Neural cell (in vitro differentiated cells): ENCODE results near the gene SH3PXD2A. TPM values are rescaled to one million over a fixed set of nuclear protein-coding genes. Genes with fewer than 3 reads are reported as not detected.

Experiments
- H2AFZ ChIP-seq: fragments of 200-600, 300-800 bp; sonication (generic), shearing (Covaris generic); 2 replicates; pipeline ENCODE4 v1.6.0; 2014; ENCODE audit warnings: low read depth, mild to moderate bottlenecking, antibody characterized with exemption, low read length, moderate library complexity
- H3F3A ChIP-seq: fragments of 200-600 bp; shearing (Covaris generic); 2 replicates; pipeline ENCODE4 v1.6.1; 2016; ENCODE audit warnings: mild to moderate bottlenecking, moderate library complexity, mixed read lengths, antibody characterized with exemption, low read length; ENCODE audit not compliant: insufficient read depth, poor library complexity, severe bottlenecking
- H3K27ac ChIP-seq: fragments of 200-600, 300-800 bp; sonication (generic), shearing (Covaris generic); 2 replicates; pipeline ENCODE4 v1.5.1; 2014; ENCODE audit warnings: mild to moderate bottlenecking, low read length, moderate library complexity
- H3K27me3 ChIP-seq: fragments of 300-800, 200-600 bp; sonication (generic), shearing (Covaris generic); 2 replicates; pipeline ENCODE4 v1.6.0; 2014; ENCODE audit warnings: mild to moderate bottlenecking, low read depth, low read length, moderate library complexity; ENCODE audit not compliant: insufficient read depth
- H3K36me3 ChIP-seq: fragments of 300-800, 200-600 bp; sonication (generic), shearing (Covaris generic); 2 replicates; pipeline ENCODE4 v1.5.1; 2014; ENCODE audit warnings: mild to moderate bottlenecking, antibody characterized with exemption, low read length, moderate library complexity; ENCODE audit not compliant: insufficient read depth
- H3K4me2 ChIP-seq: fragments of 300-800, 200-600 bp; sonication (generic), shearing (Covaris generic); 2 replicates; pipeline ENCODE4 v1.6.0; 2014; ENCODE audit warnings: mild to moderate bottlenecking, low read length
- H3K4me3 ChIP-seq: fragments of 300-800, 200-600 bp; sonication (generic), shearing (Covaris generic); 2 replicates; pipeline ENCODE4 v1.5.1; 2014; ENCODE audit warnings: mild to moderate bottlenecking, low read length, moderate library complexity
- H3K79me2 ChIP-seq: fragments of 200-600 bp; shearing (Covaris generic); replicated peaks from 2 replicates; pipeline ENCODE4 v1.6.0; 2014; ENCODE audit warnings: mild to moderate bottlenecking, low read length, moderate library complexity; ENCODE audit not compliant: insufficient read depth
- H3K9ac ChIP-seq: fragments of 300-800, 200-600 bp; sonication (generic), shearing (Covaris generic); 2 replicates; pipeline ENCODE4 v1.6.1; 2016; ENCODE audit warnings: mild to moderate bottlenecking, low read length, mixed read lengths
- H3K9me2 ChIP-seq: fragments of 200-600 bp; shearing (Covaris generic); 2 replicates; pipeline ENCODE4 v1.6.1; 2016; ENCODE audit warnings: mild to moderate bottlenecking, low read length, mixed read lengths; ENCODE audit not compliant: insufficient read depth
- H3K9me3 ChIP-seq: fragments of 200-600, 300-800 bp; sonication (generic), shearing (Covaris generic); 2 replicates; pipeline ENCODE4 v1.6.1; 2016; ENCODE audit warnings: mild to moderate bottlenecking, mixed run types, low read length, moderate library complexity, mixed read lengths
- H4K20me1 ChIP-seq: fragments of 200-600 bp; shearing (Covaris generic); 2 replicates; pipeline ENCODE4 v1.6.1; 2016; ENCODE audit warnings: mild to moderate bottlenecking, mixed run types; ENCODE audit not compliant: insufficient read depth
- EP300 ChIP-seq: fragments of 450-650 bp; conservative IDR thresholded peaks from 2 replicates; pipeline ENCODE4 v1.6.1; 2014; ENCODE audit warnings: antibody characterized with exemption, mild to moderate bottlenecking, moderate library complexity; ENCODE audit not compliant: poor library complexity, severe bottlenecking
- EZH2 ChIP-seq: fragments of 200-600, 300-800 bp; shearing (Covaris generic), sonication (generic); IDR thresholded peaks from 2 replicates; pipeline ENCODE4 v1.6.1; 2014; ENCODE audit warnings: antibody characterized with exemption, low read length, borderline replicate concordance, mild to moderate bottlenecking; ENCODE audit not compliant: insufficient read depth, poor library complexity, severe bottlenecking
- MXI1 ChIP-seq: fragments of 450-650 bp; conservative IDR thresholded peaks from 2 replicates; pipeline ENCODE4 v1.6.1; 2014; ENCODE audit warnings: antibody characterized with exemption, mild to moderate bottlenecking; ENCODE audit not compliant: poor library complexity, severe bottlenecking
- POLR2AphosphoS5 ChIP-seq: IDR thresholded peaks from 2 replicates; pipeline ENCODE4 v1.6.1; 2012
- RAD21 ChIP-seq: fragments of 450-650 bp; conservative IDR thresholded peaks from 2 replicates; pipeline ENCODE4 v1.6.1; 2014; ENCODE audit warnings: antibody characterized with exemption, mild to moderate bottlenecking, moderate library complexity
- REST ChIP-seq: IDR thresholded peaks from 2 replicates; pipeline ENCODE4 v1.6.1; 2012; ENCODE audit warnings: borderline replicate concordance
- SMC3 ChIP-seq: fragments of 450-650 bp; conservative IDR thresholded peaks from 2 replicates; pipeline ENCODE4 v1.6.1; 2014; ENCODE audit warnings: antibody characterized with exemption, mild to moderate bottlenecking, moderate library complexity; ENCODE audit not compliant: poor library complexity
- TAF1 ChIP-seq: IDR thresholded peaks from 2 replicates; pipeline ENCODE4 v1.6.1; 2012; ENCODE audit warnings: low read depth
- polyA plus RNA-seq: library from polyadenylated mRNA; depleted of rRNA; stranded (reverse); fragments of >200 nt; gene quantifications from 2 replicates; pipeline ENCODE4 v1.2.3, GENCODE V29; 2014
- TF ChIP-seq, protein P1 (sequence below): fragments of 450-650 bp; IDR thresholded peaks from 2 replicates; pipeline ENCODE4 v1.5.1; 2014; ENCODE audit warnings: antibody characterized with exemption, mild to moderate bottlenecking, moderate library complexity; ENCODE audit not compliant: poor library complexity, severe bottlenecking

The SH3PXD2A gene
- polyA plus RNA-seq, 1 donor from 2014 or later = 5.2 TPM

DNA sequence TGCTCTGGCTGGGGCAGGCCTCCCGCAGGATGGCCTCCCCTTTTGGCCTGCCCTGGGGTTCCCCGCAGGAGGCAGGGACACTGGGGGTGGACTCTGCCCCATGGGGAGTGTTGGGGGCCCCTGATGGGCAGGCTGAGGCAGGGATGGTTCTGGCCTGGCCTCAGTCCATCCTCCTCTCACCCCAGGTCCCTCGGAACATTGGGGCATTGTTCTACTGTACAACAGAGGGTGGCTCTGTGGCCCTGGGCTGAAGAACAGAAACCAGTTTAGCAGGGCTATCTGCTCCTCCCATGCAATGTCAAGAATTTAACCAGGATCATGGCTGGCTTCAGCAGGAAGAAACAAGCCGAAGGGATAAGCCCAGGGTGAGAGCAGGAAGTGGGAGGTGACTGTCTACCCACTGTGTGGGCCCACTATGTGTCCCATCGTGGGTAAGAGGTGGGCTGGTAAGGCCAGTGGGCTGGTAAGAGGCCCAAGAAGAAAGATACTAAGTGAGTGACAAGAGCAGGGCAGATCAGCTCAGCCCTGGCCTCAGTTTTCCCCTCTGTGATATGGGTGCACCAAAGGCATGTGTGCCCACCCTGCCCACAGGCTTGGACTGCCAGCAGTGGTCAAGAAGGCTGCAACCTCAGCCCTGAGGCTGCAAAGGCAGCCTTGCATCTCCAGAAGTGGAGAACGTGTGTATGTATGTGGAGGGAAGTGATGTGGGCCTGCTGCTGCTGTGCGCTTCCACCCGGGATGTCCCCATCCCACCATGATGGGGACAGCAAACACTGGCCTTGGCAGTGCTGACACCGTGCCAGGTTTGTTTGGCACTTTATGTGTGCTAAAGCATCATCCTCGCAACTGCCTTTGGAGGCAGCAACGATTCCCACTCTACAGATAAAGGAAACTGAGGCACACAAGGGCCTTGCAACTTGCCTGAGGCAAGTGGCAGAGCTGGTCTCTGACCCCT is 138.9 kb downstream of the SH3PXD2A start:
- Histone ChIP-seq H3K79me2 (no peaks in the 10 kb centered on the region), H3K9ac (no peak overlapping the region)

GRCh38 chr10:103715430-103715829 is 139.9 kb downstream of the SH3PXD2A start:
- H4K20me1 ChIP-seq = no peaks in the 10 kb centered on the region
- H3K9me2 ChIP-seq = no peaks in the 10 kb centered on the region
- no peaks in the 10 kb centered on the region for H3F3A ChIP-seq
- no peak overlapping the region for H3K27ac ChIP-seq
- no peak overlapping the region for H3K4me2 ChIP-seq
- H3K9ac ChIP-seq = no peak overlapping the region
- H3K4me3 ChIP-seq = no peak overlapping the region
- H3K36me3 ChIP-seq = no peaks in the 10 kb centered on the region
- H2AFZ ChIP-seq = no peak overlapping the region
- no peaks in the 10 kb centered on the region for H3K79me2 ChIP-seq
- H3K9me3 ChIP-seq = no peaks in the 10 kb centered on the region
- H3K27me3 ChIP-seq = no peaks in the 10 kb centered on the region
- TF ChIP-seq TAF1 (no peak), EP300 (no peak), EZH2 (no peak), POLR2AphosphoS5 (no peak), RAD21 (no peak), SMC3 (no peak), MXI1 (no peak)
- TF ChIP-seq, protein P1, sequence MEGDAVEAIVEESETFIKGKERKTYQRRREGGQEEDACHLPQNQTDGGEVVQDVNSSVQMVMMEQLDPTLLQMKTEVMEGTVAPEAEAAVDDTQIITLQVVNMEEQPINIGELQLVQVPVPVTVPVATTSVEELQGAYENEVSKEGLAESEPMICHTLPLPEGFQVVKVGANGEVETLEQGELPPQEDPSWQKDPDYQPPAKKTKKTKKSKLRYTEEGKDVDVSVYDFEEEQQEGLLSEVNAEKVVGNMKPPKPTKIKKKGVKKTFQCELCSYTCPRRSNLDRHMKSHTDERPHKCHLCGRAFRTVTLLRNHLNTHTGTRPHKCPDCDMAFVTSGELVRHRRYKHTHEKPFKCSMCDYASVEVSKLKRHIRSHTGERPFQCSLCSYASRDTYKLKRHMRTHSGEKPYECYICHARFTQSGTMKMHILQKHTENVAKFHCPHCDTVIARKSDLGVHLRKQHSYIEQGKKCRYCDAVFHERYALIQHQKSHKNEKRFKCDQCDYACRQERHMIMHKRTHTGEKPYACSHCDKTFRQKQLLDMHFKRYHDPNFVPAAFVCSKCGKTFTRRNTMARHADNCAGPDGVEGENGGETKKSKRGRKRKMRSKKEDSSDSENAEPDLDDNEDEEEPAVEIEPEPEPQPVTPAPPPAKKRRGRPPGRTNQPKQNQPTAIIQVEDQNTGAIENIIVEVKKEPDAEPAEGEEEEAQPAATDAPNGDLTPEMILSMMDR = no peak

More for the DNA sequence above, 138.9 kb downstream of the SH3PXD2A start:
- no peaks in the 10 kb centered on the region for H3K27me3 ChIP-seq
- H2AFZ ChIP-seq = no peak overlapping the region
- no peaks in the 10 kb centered on the region for H4K20me1 ChIP-seq
- no peaks in the 10 kb centered on the region for H3K36me3 ChIP-seq
- no peaks in the 10 kb centered on the region for H3F3A ChIP-seq
- H3K4me2 ChIP-seq = no peak overlapping the region
- no peaks in the 10 kb centered on the region for H3K9me3 ChIP-seq
- TF ChIP-seq EZH2 = no peak
- TF ChIP-seq REST = no peak
- TF ChIP-seq TAF1 = no peak
- TF ChIP-seq, protein P1 = no peak
- TF ChIP-seq POLR2AphosphoS5 = no peak
- TF ChIP-seq EP300 = no peak
- TF ChIP-seq MXI1 = no peak
- TF ChIP-seq SMC3 = no peak
- TF ChIP-seq RAD21 = no peak
- H3K9me2 ChIP-seq = no peaks in the 10 kb centered on the region
- H3K27ac ChIP-seq = no peak overlapping the region
- H3K4me3 ChIP-seq = no peak overlapping the region
